Measurements from ENCODE around the gene JAG2. TPM values are rescaled to one million over a fixed set of nuclear protein-coding genes. Genes with fewer than 3 reads are reported as not detected.

The JAG2 gene
- total RNA-seq, 4 donors from 2014 or later: 20.7 to 29.4 (median 23.3) TPM

DNA sequence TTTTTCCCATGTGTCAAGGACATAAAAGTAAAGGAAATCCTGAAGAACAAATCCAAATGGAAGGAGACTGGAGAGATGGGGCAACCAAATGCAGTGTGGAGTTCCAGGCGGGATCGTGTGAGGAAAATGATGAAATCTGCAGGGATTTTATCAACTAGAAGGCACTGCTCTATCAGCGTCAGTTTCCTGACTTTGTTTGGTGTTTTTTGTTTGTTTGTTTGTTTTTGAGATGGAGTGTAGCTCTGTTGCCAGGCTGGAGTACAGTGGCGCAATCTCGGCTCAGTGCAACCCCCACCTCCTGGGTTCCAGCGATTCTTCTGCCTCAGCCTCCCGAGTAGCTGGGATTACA, 60.1 kb downstream of the JAG2 start:
- Histone ChIP-seq H3K4me3 (no peak overlapping the region), H3K36me3 (no peaks in the 10 kb centered on the region), H3K9me3 (no peaks in the 10 kb centered on the region), H3K4me1 (peaks cover 0 to 2% (median 0%) of the 10 kb centered on the region in 3 donors), H3K27ac (no peak overlapping the region), H3K27me3 (peaks cover 0 to 19% (median 0%) of the 10 kb centered on the region in 4 donors)
- no peak for TF ChIP-seq POLR2A (IDR thresholded peaks at IDR 0.05)
- intact Hi-C loops (cut with DNase I): no loop called here
- WGBS, 2 donors: 79 to 84% methylated on average over 7 of the region's 7 CpGs
- DNase-seq: no peak

DNA sequence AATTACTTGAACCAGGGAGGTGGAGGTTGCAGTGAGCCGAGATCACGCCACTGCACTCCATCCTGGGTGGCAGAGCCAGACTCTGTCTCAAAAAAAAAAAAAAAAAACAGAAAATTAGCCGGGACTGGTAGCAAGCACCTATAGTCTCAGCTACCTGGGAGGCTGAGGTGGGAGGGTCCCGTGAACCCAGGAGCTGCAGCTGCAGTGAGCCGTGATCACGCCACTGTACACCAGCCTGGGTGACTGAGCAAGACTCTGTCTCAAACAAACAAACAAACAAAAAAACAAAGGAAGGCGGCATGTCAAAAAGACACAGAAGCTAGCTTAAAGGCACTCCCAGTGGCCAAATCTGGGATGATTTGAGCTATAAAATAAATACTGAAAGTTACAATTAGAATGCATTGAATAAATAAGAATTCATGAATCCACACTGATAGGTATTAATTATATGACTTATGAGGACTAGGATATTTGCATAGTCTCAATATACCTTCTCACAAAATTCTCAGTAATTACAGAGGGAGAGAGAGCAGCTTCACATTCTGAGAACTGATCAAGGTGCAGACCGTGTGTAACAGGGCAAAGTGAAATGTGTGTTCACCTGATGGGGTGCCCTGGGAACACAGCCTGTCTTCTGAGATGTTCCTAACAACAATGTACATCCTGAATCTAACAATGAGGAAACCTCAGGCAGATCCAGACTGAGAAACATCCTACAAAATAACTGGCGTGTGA, 60.6 kb downstream of the JAG2 start:
- Histone ChIP-seq H3K4me1 (peaks cover 0 to 7% (median 0%) of the 10 kb centered on the region in 3 donors), H3K4me3 (no peak overlapping the region), H3K27me3 (peaks cover 0 to 24% (median 0%) of the 10 kb centered on the region in 4 donors), H3K27ac (no peak overlapping the region), H3K36me3 (no peaks in the 10 kb centered on the region), H3K9me3 (no peaks in the 10 kb centered on the region)
- intact Hi-C loops (cut with DNase I): no loop called here
- DNase-seq: no peak
- TF ChIP-seq POLR2A (IDR thresholded peaks at IDR 0.05): no peak
- TF ChIP-seq, protein P1, sequence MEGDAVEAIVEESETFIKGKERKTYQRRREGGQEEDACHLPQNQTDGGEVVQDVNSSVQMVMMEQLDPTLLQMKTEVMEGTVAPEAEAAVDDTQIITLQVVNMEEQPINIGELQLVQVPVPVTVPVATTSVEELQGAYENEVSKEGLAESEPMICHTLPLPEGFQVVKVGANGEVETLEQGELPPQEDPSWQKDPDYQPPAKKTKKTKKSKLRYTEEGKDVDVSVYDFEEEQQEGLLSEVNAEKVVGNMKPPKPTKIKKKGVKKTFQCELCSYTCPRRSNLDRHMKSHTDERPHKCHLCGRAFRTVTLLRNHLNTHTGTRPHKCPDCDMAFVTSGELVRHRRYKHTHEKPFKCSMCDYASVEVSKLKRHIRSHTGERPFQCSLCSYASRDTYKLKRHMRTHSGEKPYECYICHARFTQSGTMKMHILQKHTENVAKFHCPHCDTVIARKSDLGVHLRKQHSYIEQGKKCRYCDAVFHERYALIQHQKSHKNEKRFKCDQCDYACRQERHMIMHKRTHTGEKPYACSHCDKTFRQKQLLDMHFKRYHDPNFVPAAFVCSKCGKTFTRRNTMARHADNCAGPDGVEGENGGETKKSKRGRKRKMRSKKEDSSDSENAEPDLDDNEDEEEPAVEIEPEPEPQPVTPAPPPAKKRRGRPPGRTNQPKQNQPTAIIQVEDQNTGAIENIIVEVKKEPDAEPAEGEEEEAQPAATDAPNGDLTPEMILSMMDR (IDR thresholded peaks at IDR 0.05): no peak
- WGBS, 2 donors: 68 to 78% methylated on average over 7 to 9 of the region's 9 CpGs

- Histone ChIP-seq H3K9me3 (no peaks in the 10 kb centered on the region), H3K4me3 (no peak overlapping the region), H3K36me3 (no peaks in the 10 kb centered on the region), H3K27me3 (peaks cover 0 to 30% (median 0%) of the 10 kb centered on the region in 4 donors), H3K4me1 (peaks cover 0 to 13% (median 0%) of the 10 kb centered on the region in 3 donors), H3K27ac (no peak overlapping the region)
- no peak for DNase-seq
- intact Hi-C loops (cut with DNase I): no loop called here
- TF ChIP-seq, protein P1 (IDR thresholded peaks at IDR 0.05): no peak
- no peak for TF ChIP-seq POLR2A (IDR thresholded peaks at IDR 0.05)
- WGBS, 2 donors: 92 to 95% methylated on average over 6 to 7 of the region's 7 CpGs
Measured at GRCh38 chr14:105107351-105107750, 61.2 kb downstream of the JAG2 start.

DNA sequence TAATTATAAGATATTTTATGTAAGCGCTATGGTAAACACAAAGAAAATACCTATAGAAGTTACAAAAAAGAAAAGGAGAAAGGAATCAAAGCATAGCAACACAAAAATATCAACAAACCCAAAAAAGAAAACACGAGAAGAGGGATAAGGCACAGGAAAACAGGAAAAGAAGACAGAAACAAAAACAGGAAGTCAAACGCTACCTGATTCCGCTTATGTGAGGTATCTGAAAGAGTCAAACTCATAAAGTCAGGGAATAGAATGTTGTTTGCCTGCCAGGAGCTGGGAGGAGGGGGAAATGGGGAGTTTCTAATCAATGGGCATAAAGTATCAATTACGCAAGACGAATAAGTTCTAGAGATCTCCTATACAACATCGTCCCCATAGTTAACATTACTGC, 63.4 kb downstream of the JAG2 start:
- H3K9me3 ChIP-seq: no peaks in the 10 kb centered on the region
- H3K4me1 ChIP-seq: peaks cover 0 to 29% (median 0%) of the 10 kb centered on the region in 3 donors
- no peaks in the 10 kb centered on the region for H3K36me3 ChIP-seq
- no peak overlapping the region for H3K27ac ChIP-seq
- H3K4me3 ChIP-seq: no peak overlapping the region
- H3K27me3 ChIP-seq: peaks cover 0 to 33% (median 0%) of the 10 kb centered on the region in 4 donors
- intact Hi-C loops (cut with DNase I): no loop called here
- WGBS, 2 donors: 74 to 77% methylated on average over 7 of the region's 7 CpGs
- TF ChIP-seq POLR2A (IDR thresholded peaks at IDR 0.05): no peak
- TF ChIP-seq, protein P1 (IDR thresholded peaks at IDR 0.05): no peak
- DNase-seq: no peak

GRCh38 chr14:105102893-105103292, 65.7 kb downstream of the JAG2 start:
- TF ChIP-seq POLR2A (IDR thresholded peaks at IDR 0.05): no peak
- TF ChIP-seq, protein P1 (IDR thresholded peaks at IDR 0.05): no peak
- Histone ChIP-seq H3K4me1 (peaks cover 0 to 33% (median under 1%) of the 10 kb centered on the region in 3 donors), H3K27ac (peak overlapping the region in 1 of 4 donors; percentile 21), H3K9me3 (no peaks in the 10 kb centered on the region), H3K27me3 (peaks cover 0 to 33% (median 0%) of the 10 kb centered on the region in 4 donors), H3K4me3 (no peak overlapping the region), H3K36me3 (no peaks in the 10 kb centered on the region)
- WGBS, 2 donors: 32 to 64% methylated on average over 1 to 3 of the region's 3 CpGs
- intact Hi-C loops (cut with DNase I): no loop called here
- no peak for DNase-seq

All from esophagus squamous epithelium (tissue), 5 donors.